Memory B cell (primary cell): ENCODE results near the gene TPT1.

Source experiments
- ATAC-seq: fragments of 150-1000 bp; cut with Tn5 transposase; 2 replicates; pipeline ENCODE4 v1.10.0; 2021; ENCODE audit warnings: low read depth, mild to moderate bottlenecking, moderate library complexity
- DNase-seq, 2 donors: peaks; one replicate each; pipeline ENCODE4 v3.0.0; 2022; ENCODE audit warnings: low spot score in 2 of 2
- H3K27ac Mint-ChIP-seq: one replicate; pipeline ENCODE4 v1.8.0; 2022; ENCODE audit warnings: mild to moderate bottlenecking, moderate library complexity, mixed read lengths
- H3K27me3 Mint-ChIP-seq: one replicate; pipeline ENCODE4 v1.8.0; 2022; ENCODE audit warnings: mixed read lengths
- H3K36me3 Mint-ChIP-seq: one replicate; pipeline ENCODE4 v1.8.0; 2022; ENCODE audit warnings: mild to moderate bottlenecking, mixed read lengths
- H3K4me1 Mint-ChIP-seq: one replicate; pipeline ENCODE4 v1.8.0; 2022; ENCODE audit warnings: mixed read lengths
- H3K4me3 Mint-ChIP-seq: one replicate; pipeline ENCODE4 v1.8.0; 2022; ENCODE audit warnings: mild to moderate bottlenecking, moderate library complexity, mixed read lengths
- H3K9me3 Mint-ChIP-seq: one replicate; pipeline ENCODE4 v1.8.0; 2022; ENCODE audit warnings: mixed read lengths

TPT1 gene

GRCh38 chr13:45374917-45375316 lies 33.9 kb upstream of the TPT1 start:
- Mint-ChIP-seq H3K27me3 (no peaks in the 10 kb centered on the region), H3K4me3 (no peak overlapping the region), H3K27ac (no peak overlapping the region), H3K4me1 (peaks cover 2% of the 10 kb centered on the region), H3K36me3 (peaks cover 2% of the 10 kb centered on the region), H3K9me3 (no peaks in the 10 kb centered on the region)
- DNase-seq: no peak
- no peak for ATAC-seq

- H3K9me3 Mint-ChIP-seq: no peaks in the 10 kb centered on the region
- ATAC-seq (no peak), DNase-seq (no peak)
- no peaks in the 10 kb centered on the region for H3K27me3 Mint-ChIP-seq
- peaks cover 5% of the 10 kb centered on the region for H3K36me3 Mint-ChIP-seq
- H3K4me3 Mint-ChIP-seq: no peak overlapping the region
- peak overlapping the region; percentile 17 for H3K27ac Mint-ChIP-seq
- peaks cover 11% of the 10 kb centered on the region for H3K4me1 Mint-ChIP-seq
These were observed 32.2 kb upstream of the TPT1 start for GRCh38 chr13:45373162-45373547.

GRCh38 chr13:45372189-45373161 lies 31.5 kb upstream of the TPT1 start:
- ATAC-seq (no peak), DNase-seq (no peak)
- Mint-ChIP-seq H3K4me3 (no peak overlapping the region), H3K36me3 (peaks cover 5% of the 10 kb centered on the region), H3K4me1 (peaks cover 12% of the 10 kb centered on the region), H3K9me3 (no peaks in the 10 kb centered on the region), H3K27me3 (no peaks in the 10 kb centered on the region), H3K27ac (no peak overlapping the region)

- Mint-ChIP-seq H3K4me1 (peaks cover 18% of the 10 kb centered on the region), H3K9me3 (no peaks in the 10 kb centered on the region), H3K27ac (no peak overlapping the region), H3K4me3 (no peak overlapping the region), H3K36me3 (peaks cover 5% of the 10 kb centered on the region), H3K27me3 (no peaks in the 10 kb centered on the region)
- peak; percentile 42 to 51 for DNase-seq
- peak; percentile 17 for ATAC-seq
These were observed 30.0 kb upstream of the TPT1 start for GRCh38 chr13:45370922-45371406.

- DNase-seq (no peak), ATAC-seq (no peak)
- Mint-ChIP-seq H3K27ac (peak overlapping the region; percentile 8), H3K9me3 (peaks cover under 1% of the 10 kb centered on the region), H3K27me3 (no peaks in the 10 kb centered on the region), H3K4me1 (peaks cover 18% of the 10 kb centered on the region), H3K4me3 (no peak overlapping the region), H3K36me3 (peaks cover 10% of the 10 kb centered on the region)
These were observed 28.1 kb upstream of the TPT1 start for GRCh38 chr13:45369116-45369515.

GRCh38 chr13:45368571-45368970 lies 27.6 kb upstream of the TPT1 start:
- Mint-ChIP-seq H3K4me1 (peaks cover 18% of the 10 kb centered on the region), H3K27ac (peak overlapping the region; percentile 8), H3K9me3 (peaks cover 6% of the 10 kb centered on the region), H3K4me3 (peak overlapping the region; percentile 18), H3K36me3 (peaks cover 14% of the 10 kb centered on the region), H3K27me3 (no peaks in the 10 kb centered on the region)
- ATAC-seq: no peak
- no peak for DNase-seq

- DNase-seq (no peak), ATAC-seq (no peak)
- H3K27ac Mint-ChIP-seq: peak overlapping the region; percentile 35
- peaks cover 16% of the 10 kb centered on the region for H3K36me3 Mint-ChIP-seq
- H3K27me3 Mint-ChIP-seq: no peaks in the 10 kb centered on the region
- H3K4me3 Mint-ChIP-seq: peak overlapping the region; percentile 17
- H3K9me3 Mint-ChIP-seq: peaks cover 9% of the 10 kb centered on the region
- peaks cover 18% of the 10 kb centered on the region for H3K4me1 Mint-ChIP-seq
These were observed 27.0 kb upstream of the TPT1 start for GRCh38 chr13:45368005-45368404.

- peak; percentile 34 to 52 for DNase-seq
- ATAC-seq: peak; percentile 99
- Mint-ChIP-seq H3K36me3 (peaks cover 18% of the 10 kb centered on the region), H3K4me3 (peak overlapping the region; percentile 47), H3K27ac (peak overlapping the region; percentile 35), H3K9me3 (peaks cover 9% of the 10 kb centered on the region), H3K27me3 (no peaks in the 10 kb centered on the region), H3K4me1 (peaks cover 18% of the 10 kb centered on the region)
These were observed 26.4 kb upstream of the TPT1 start for GRCh38 chr13:45367358-45367757.

GRCh38 chr13:45365558-45365885 lies 24.5 kb upstream of the TPT1 start:
- Mint-ChIP-seq H3K36me3 (peaks cover 26% of the 10 kb centered on the region), H3K4me1 (peaks cover 24% of the 10 kb centered on the region), H3K4me3 (no peak overlapping the region), H3K27me3 (no peaks in the 10 kb centered on the region), H3K27ac (no peak overlapping the region), H3K9me3 (peaks cover 9% of the 10 kb centered on the region)
- no peak for DNase-seq
- ATAC-seq: no peak

- Mint-ChIP-seq H3K36me3 (peaks cover 30% of the 10 kb centered on the region), H3K27ac (no peak overlapping the region), H3K4me3 (no peak overlapping the region), H3K9me3 (peaks cover 9% of the 10 kb centered on the region), H3K4me1 (peaks cover 24% of the 10 kb centered on the region), H3K27me3 (no peaks in the 10 kb centered on the region)
- DNase-seq (no peak), ATAC-seq (no peak)
These were observed 24.0 kb upstream of the TPT1 start for GRCh38 chr13:45364876-45365557.

- Mint-ChIP-seq H3K27me3 (no peaks in the 10 kb centered on the region), H3K4me3 (no peak overlapping the region), H3K27ac (no peak overlapping the region), H3K4me1 (peaks cover 15% of the 10 kb centered on the region), H3K36me3 (peaks cover 31% of the 10 kb centered on the region), H3K9me3 (peaks cover 9% of the 10 kb centered on the region)
- no peak for DNase-seq
- no peak for ATAC-seq
These were observed 22.0 kb upstream of the TPT1 start for GRCh38 chr13:45362939-45363338.

GRCh38 chr13:45361596-45362206 lies 20.7 kb upstream of the TPT1 start:
- Mint-ChIP-seq H3K9me3 (peaks cover 9% of the 10 kb centered on the region), H3K27ac (no peak overlapping the region), H3K27me3 (no peaks in the 10 kb centered on the region), H3K4me3 (no peak overlapping the region), H3K36me3 (peaks cover 39% of the 10 kb centered on the region), H3K4me1 (peaks cover 12% of the 10 kb centered on the region)
- ATAC-seq (no peak), DNase-seq (no peak)

- Mint-ChIP-seq H3K4me3 (no peak overlapping the region), H3K27ac (peak overlapping the region; percentile 53), H3K9me3 (no peaks in the 10 kb centered on the region), H3K27me3 (no peaks in the 10 kb centered on the region), H3K36me3 (peaks cover 26% of the 10 kb centered on the region), H3K4me1 (peaks cover 13% of the 10 kb centered on the region)
- no peak for DNase-seq
- ATAC-seq: no peak
These were observed 16.1 kb upstream of the TPT1 start for GRCh38 chr13:45356966-45357672.
